Testis (tissue), 3 donors: ENCODE measurements around the gene BRAT1. TPM values are rescaled to one million over a fixed set of nuclear protein-coding genes. Genes with fewer than 3 reads are reported as not detected.

Experiments used
- DNase-seq: peaks from one replicate; pipeline ENCODE4 v3.0.0-alpha.2; 2019
- H3K27ac ChIP-seq, 2 donors: fragments of 200-600 bp; sonication (generic); one replicate each; pipeline ENCODE4 v1.5.1; 2019
- H3K27me3 ChIP-seq: fragments of 200-600 bp; sonication (generic); one replicate; pipeline ENCODE4 v1.5.1; 2019
- H3K36me3 ChIP-seq: fragments of 200-600 bp; sonication (generic); one replicate; pipeline ENCODE4 v1.5.1; 2017; ENCODE audit warnings: low read depth; ENCODE audit errors: missing control alignments
- H3K4me1 ChIP-seq: fragments of 200-600 bp; sonication (generic); one replicate; pipeline ENCODE4 v1.5.1; 2019
- H3K4me3 ChIP-seq, 2 donors: fragments of 200-600 bp; sonication (generic); one replicate each; pipeline ENCODE4 v1.5.1; 2017 to 2019
- H3K9me3 ChIP-seq: fragments of 200-600 bp; sonication (generic); one replicate; pipeline ENCODE4 v1.5.1; 2017
- POLR2A ChIP-seq: fragments of 450-650 bp; IDR thresholded peaks from one replicate; pipeline ENCODE4 v1.6.1; 2017; ENCODE audit warnings: antibody characterized with exemption, mild to moderate bottlenecking, moderate library complexity
- WGBS, 2 donors: methylation state at CpG; one replicate each; pipeline ENCODE4 v1.1.5; 2018; 5-methylcytosine and 5-hydroxymethylcytosine counted together
- intact Hi-C: fragments of 100-400 bp; cut with DNase I; formaldehyde crosslinking; loops from one replicate; pipeline ENCODE4 v1.15.1; 2023; ENCODE audit warnings: low total_unique reads
- polyA plus RNA-seq: library from polyadenylated mRNA; stranded (reverse); fragments of 350-450 nt; fragmentation: Illumina TruSeq; extraction: RNeasy Lipid Tissue Mini Kit (QIAGEN cat#74804); gene quantifications from one replicate; pipeline ENCODE4 v1.2.3, GENCODE V29; 2014; ENCODE audit warnings: low read depth, low replicate concordance; ENCODE audit not compliant: insufficient read depth
- total RNA-seq, 2 donors: library from RNA; depleted of rRNA; stranded (reverse); fragments of >200 nt; gene quantifications; one replicate each; pipeline ENCODE4 v1.2.3, GENCODE V29; 2016
- TF ChIP-seq, protein P1 (sequence below), 3 experiments: fragments of 450-650 bp in 2 of 3; fragments of 200-600 bp in 1 of 3; sonication (generic) in 1 of 3; IDR thresholded peaks; one replicate each; pipeline ENCODE4 v1.5.1; 2016 to 2019; ENCODE audit warnings: antibody characterized with exemption in 3 of 3, mild to moderate bottlenecking in 2 of 3, moderate library complexity in 1 of 3

BRAT1 gene
- total and polyA plus RNA-seq, 3 donors from 2014 or later: 45.3 to 108 (median 104) TPM

DNA sequence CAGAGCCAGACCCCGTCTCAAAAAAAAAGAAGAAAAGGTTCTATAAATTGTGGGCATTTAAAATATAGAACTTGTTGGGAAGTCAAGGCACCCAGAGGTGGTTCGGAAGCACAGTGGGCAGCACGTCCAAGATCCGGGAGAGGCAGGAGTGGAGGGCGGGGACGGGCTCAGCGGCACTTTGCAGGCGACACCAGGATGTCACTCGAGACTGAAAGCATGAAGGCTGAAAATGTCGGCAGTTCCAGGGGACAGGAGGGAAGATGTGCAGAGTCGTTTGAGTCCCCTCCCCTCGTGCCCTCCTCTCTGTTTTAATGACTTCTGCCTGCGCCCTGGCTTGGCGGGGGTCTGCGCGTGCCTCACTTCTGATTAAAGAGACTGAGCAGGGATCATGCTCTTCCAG is 34.0 kb upstream of the BRAT1 start:
- intact Hi-C loops: no loop called here
- Histone ChIP-seq H3K4me3 (no peak overlapping the region), H3K27ac (no peak overlapping the region), H3K36me3 (no peaks in the 10 kb centered on the region), H3K4me1 (no peaks in the 10 kb centered on the region), H3K9me3 (no peaks in the 10 kb centered on the region), H3K27me3 (no peaks in the 10 kb centered on the region)
- no peak for TF ChIP-seq POLR2A
- TF ChIP-seq, protein P1, sequence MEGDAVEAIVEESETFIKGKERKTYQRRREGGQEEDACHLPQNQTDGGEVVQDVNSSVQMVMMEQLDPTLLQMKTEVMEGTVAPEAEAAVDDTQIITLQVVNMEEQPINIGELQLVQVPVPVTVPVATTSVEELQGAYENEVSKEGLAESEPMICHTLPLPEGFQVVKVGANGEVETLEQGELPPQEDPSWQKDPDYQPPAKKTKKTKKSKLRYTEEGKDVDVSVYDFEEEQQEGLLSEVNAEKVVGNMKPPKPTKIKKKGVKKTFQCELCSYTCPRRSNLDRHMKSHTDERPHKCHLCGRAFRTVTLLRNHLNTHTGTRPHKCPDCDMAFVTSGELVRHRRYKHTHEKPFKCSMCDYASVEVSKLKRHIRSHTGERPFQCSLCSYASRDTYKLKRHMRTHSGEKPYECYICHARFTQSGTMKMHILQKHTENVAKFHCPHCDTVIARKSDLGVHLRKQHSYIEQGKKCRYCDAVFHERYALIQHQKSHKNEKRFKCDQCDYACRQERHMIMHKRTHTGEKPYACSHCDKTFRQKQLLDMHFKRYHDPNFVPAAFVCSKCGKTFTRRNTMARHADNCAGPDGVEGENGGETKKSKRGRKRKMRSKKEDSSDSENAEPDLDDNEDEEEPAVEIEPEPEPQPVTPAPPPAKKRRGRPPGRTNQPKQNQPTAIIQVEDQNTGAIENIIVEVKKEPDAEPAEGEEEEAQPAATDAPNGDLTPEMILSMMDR (IDR thresholded peaks at IDR 0.05): no peak
- no peak for DNase-seq
- 90 to 91% methylated on average over 16 of the region's 16 CpGs for WGBS, 2 donors

DNA sequence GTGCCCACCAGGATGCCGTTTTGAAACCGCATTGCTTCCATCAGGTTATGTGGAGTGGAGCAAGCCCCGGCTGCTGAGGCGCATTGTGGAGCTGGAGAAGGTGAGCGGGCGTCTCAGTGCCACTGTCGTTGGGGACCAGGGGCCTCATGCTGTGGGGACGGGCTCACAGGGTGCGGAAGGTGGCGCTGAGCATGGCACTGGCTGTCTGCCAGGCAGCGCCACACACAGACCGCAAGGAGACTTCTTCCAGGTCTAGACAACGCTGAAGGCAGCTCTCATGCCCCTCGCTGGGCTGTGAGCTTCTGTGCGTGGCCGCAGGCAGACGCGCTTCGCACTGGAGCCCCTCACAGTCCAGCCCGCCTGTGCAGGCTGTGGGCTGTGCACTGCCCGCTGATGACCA is 32.5 kb upstream of the BRAT1 start:
- WGBS, 2 donors: 97% methylated on average over 16 to 21 of the region's 21 CpGs

DNA sequence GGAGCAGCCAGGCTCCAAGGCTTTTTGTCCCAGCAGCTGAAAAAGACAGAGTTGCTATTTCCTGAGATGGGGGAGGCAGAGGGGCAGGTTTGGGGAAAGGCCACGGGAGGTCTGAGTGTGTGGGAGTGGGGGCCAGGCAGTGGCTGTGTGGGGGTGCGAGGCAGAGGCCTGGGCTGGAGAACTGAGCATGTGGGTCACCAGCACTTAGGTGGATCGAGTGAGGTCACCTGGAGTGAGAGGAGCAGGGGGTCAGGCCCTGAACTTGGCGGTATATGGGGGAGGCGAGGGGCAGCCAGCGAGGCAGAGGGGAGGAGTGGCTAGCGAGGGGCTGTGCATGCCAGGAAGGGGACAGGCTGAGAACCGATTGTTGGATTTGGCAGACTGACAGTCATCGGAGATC is 31.8 kb upstream of the BRAT1 start:
- Histone ChIP-seq H3K27me3 (no peaks in the 10 kb centered on the region), H3K36me3 (no peaks in the 10 kb centered on the region), H3K27ac (no peak overlapping the region), H3K9me3 (no peaks in the 10 kb centered on the region), H3K4me1 (no peaks in the 10 kb centered on the region), H3K4me3 (no peak overlapping the region)
- whole genome bisulfite sequencing, 2 donors: 80 to 87% methylated on average over 9 of the region's 9 CpGs
- intact Hi-C loops: no loop called here
- DNase-seq: no peak
- TF ChIP-seq, protein P1 (IDR thresholded peaks at IDR 0.05): no peak
- no peak for TF ChIP-seq POLR2A

More for the DNA sequence above, 32.5 kb upstream of the BRAT1 start:
- Histone ChIP-seq H3K27ac (no peak overlapping the region), H3K9me3 (no peaks in the 10 kb centered on the region), H3K4me1 (no peaks in the 10 kb centered on the region), H3K4me3 (no peak overlapping the region), H3K27me3 (no peaks in the 10 kb centered on the region), H3K36me3 (no peaks in the 10 kb centered on the region)
- TF ChIP-seq POLR2A: no peak
- TF ChIP-seq, protein P1 (IDR thresholded peaks at IDR 0.05): no peak
- no peak for DNase-seq
- intact Hi-C loops: no loop called here

DNA sequence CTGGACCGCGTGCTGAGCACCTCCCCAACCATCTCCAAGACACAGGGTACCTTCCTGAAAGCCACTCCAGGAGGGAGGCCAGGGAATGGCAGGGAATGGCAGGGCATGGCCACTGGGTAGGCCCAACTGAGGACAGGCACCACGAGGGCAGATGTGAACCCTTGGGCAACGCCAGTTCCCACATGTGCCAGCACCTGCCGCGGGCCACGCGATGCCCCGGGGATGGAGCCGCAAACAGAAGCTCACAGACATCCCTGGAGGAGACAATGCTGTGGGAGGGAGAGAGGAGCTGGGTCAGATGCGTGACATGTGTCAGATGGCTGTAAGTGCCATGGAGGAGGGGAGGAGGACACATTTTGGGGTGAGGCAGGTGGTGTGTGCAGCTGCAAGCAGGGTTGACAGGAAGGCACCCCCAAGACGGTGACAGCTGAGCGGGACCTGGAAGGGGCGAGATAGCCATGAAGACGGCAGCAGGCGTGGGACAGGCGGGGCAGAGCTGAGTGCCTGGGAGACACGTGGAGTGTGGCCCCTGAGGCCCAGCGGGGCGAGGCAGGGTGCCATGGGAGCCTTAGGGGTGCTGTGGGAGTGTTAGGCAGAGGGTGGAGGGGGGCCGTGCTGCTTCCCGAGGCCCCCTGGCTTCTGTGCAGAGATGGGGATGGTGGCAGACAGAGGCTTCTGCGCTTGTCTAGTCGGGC is 31.1 kb upstream of the BRAT1 start:
- DNase-seq: no peak
- intact Hi-C loops: no loop called here
- Histone ChIP-seq H3K27me3 (no peaks in the 10 kb centered on the region), H3K9me3 (no peaks in the 10 kb centered on the region), H3K36me3 (no peaks in the 10 kb centered on the region), H3K27ac (no peak overlapping the region), H3K4me3 (no peak overlapping the region), H3K4me1 (no peaks in the 10 kb centered on the region)
- 89% methylated on average over 22 to 24 of the region's 24 CpGs for WGBS, 2 donors
- TF ChIP-seq, protein P1 (IDR thresholded peaks at IDR 0.05): no peak
- no peak for TF ChIP-seq POLR2A

DNA sequence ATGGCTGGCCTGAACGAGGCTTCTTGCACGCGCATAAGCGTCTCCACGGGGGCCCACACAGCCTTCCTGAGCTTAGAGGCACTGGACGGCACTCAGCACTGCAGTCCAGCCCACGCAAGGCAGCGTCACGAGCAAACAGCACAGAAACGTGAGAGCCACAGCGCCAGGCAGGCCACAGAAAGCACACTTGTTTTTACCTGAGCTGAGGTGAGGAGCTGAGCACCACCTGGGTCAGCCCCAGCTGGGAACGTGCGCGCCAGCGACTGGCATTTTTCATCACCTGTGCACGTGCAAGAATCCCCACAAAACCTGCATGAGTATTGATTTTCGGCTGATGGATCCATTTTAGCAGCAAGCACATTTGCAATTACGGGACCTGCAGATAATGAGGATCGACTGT is 30.1 kb upstream of the BRAT1 start:
- Histone ChIP-seq H3K4me1 (no peaks in the 10 kb centered on the region), H3K27me3 (no peaks in the 10 kb centered on the region), H3K4me3 (no peak overlapping the region), H3K36me3 (no peaks in the 10 kb centered on the region), H3K27ac (no peak overlapping the region), H3K9me3 (no peaks in the 10 kb centered on the region)
- no peak for TF ChIP-seq POLR2A
- TF ChIP-seq, protein P1 (IDR thresholded peaks at IDR 0.05): no peak
- DNase-seq: no peak
- intact Hi-C loops: no loop called here
- 90 to 92% methylated on average over 19 of the region's 19 CpGs for WGBS, 2 donors
